HG02678 (cell line): ENCODE data around the gene CD44.
A peak's percentile ranks its signal among the peaks of the same experiment; 100 is the strongest.

Source experiments
- ATAC-seq: cut with Tn5 transposase; IDR thresholded peaks from one replicate; pipeline ENCODE4 v1.9.1; 2021; ENCODE audit warnings: mild to moderate bottlenecking, moderate library complexity; ENCODE audit not compliant: unreplicated experiment

CD44 gene

DNA sequence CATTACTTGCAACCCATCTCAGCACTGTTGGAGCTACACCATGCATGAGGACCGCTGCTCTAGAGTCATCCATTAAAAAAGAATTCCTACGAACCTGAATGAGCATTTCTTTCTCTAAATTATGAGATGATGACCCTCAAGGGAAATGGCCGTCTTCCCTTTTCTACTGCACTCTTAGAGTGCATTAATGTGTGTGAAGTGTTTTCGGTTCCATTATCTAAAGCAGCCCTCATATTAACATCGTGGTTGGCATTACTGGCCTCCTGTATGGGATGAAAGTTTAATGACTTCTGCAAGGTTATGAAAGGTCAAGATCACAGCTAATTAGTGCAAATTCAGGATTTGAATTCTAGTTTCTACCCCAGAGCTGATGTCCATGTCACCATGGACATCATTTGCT lies 16.7 kb downstream of the CD44 start:
- no peak for ATAC-seq

DNA sequence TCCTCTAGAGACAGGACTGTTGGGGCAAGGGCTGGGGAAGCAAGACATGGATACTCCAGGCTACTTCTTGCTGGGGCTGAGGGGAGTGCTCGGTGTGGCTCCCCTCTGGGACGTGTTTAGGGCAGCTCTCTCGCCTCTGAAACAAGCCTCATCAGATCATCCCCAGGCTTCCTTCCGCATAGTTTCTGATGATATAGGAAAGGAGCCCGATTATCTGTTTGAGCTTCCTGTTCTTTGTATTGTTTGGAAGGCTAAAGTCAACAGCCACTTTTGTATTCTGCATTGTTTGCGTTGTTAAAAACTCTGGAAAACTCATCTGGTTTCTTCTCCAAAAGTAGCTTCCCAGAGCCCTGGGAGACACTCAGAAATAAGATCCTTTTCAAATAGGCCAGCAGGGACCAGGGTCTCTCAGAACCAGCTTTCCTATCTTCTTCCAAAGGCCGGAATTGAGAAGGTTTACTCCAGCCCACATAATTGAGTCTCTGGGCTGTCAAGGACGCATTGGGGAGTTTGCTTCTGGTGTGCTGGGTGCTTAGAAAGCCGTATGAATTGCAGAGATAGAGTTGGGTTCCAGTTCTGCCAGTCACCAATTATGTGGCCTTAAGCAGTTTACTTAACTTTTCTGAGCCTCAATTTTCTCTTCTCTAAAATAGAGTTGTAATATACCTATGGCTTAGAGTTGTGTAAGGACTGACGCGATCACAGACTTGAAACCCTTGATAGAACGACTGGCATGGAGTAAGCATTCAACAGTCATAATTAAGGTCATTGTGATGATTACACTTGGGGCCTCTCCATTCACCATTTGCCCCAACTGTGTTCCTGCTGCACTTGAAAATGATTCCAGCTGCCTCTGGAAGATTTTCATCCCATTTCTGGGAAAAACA lies 19.1 kb downstream of the CD44 start:
- ATAC-seq, result no peak

DNA sequence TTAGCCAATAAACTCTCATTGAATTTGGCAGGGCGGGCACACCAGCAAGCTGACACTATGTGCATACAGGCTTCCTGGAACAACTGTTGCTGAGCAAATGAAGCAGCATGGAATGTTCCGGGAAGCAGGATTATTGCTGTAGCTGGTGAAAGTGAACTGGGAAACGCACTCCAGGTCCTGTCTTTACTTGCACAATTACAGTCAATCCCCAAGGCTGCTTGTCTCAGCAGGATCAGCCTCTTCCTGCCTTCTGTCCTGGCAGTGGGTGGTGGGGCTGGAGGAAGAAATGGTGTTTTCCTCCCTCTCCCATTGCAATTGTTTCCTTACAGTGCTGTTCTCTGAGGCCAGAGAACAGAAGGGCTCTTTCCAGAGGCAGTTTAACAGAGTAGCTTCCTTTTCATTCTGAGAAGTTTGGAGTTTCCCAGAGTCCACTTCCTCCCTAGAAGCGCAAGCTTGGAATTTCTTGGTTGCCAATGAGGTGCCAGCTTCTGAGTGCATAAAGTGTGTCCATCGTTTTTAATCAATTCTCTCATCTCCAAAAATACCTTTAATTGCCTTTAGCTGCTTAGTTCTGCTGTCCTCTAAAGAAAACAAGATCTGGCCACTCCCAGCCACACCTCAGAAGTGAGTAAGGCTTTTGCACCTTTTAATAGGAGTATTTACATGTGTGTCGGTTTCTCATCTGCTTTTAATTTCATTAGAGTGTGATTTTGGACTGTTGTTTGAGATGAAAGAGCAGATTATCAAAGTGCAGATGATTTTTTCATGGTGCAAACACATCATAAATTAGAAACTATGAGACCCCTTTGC lies 19.9 kb downstream of the CD44 start:
- no peak for ATAC-seq

DNA sequence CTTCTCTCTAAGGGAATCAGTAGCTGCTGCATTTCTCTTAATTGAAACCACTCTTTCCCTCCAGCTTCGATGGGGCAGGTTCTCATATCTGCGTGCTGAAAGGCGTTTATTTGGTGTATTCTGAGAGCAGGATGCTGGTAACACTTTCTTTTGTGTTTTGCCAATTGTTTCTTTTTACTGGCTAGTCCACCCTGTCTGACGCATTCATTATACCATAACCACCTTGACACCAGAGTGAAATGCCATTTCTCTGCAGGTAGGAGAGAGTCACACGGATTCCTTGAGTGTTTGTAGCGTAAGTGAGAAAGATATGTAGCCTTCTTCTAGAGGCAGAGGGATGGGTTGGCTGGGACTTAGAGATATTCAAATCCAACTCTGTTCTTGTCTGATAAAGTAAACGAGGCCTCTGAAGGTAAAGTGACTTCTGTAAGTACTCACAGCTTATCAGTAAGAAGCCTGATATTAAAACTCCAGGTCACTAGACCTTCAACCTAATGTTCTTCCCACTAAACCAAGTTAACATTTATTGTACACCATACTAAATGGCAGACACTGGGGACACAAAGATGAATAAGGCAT lies 21.4 kb downstream of the CD44 start:
- no peak for ATAC-seq

DNA sequence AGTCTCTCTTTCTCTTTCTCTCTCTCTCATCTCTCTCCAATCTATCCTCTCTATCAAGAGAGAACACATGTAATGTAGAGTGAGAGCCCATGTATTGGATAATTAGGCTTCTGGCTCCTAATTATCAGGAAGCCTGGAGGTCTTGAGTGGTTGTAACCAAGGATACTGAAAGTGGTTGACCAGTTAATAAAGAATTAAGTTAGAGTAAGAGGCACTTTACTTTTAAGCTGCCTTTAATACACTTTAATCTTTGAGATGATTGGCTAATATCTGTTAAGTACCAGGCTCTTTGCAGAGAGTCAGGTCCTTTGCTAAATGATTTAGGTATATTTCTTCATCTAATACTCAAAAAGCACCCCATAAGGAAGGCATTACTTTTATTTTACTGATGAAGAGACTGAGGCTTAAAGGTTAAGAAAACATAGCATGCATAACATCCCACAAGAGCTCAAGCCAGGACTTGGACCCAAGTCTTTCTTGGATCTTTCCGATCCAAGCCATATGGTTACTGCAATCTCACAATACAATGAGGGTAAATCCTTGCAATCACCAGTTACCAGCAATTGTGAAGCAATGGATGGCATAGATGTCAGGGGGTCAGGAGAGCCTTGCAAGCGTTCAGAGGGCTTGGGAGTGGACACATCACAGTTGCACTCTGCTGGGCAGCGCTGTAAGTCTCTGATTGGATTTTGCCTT lies 22.1 kb downstream of the CD44 start:
- ATAC-seq, result no peak

DNA sequence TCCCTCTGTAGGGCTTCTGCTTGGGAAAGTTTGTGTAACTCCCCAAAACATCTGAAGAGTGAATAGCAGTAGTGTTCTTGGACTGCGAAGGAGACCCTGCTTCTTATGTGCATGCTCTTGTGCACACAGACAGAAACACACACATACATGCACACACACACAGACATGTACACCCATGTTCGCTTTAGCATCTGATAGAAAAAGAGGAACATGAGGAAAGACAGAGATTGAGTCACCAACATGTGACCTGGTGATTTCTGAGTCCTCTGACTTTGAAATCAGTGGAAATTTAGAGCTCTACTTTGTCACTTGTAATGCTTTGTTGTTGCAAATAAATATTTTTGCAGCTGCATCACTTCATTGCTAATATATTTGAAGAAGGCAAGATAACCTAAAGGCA lies 23.8 kb downstream of the CD44 start:
- no peak for ATAC-seq

DNA sequence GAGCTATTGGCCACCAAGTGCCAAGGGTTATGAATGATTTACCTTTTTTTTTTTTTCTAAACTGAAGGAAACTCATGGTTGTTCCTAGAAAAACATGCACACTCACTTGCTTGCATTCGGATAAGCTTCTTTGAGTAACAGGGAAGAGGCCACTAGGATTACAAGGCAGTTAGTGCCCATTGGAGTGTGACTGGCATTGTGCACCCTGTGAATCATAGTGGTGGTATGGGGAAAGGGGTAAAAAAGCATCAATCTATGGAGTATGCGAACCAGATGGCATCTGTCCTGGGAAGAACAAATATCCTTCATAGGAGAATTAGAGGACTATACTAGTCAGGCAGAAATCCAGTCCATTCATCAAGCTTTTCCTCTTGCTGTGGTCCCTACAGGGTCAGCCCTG lies 24.2 kb downstream of the CD44 start:
- ATAC-seq, result no peak

DNA sequence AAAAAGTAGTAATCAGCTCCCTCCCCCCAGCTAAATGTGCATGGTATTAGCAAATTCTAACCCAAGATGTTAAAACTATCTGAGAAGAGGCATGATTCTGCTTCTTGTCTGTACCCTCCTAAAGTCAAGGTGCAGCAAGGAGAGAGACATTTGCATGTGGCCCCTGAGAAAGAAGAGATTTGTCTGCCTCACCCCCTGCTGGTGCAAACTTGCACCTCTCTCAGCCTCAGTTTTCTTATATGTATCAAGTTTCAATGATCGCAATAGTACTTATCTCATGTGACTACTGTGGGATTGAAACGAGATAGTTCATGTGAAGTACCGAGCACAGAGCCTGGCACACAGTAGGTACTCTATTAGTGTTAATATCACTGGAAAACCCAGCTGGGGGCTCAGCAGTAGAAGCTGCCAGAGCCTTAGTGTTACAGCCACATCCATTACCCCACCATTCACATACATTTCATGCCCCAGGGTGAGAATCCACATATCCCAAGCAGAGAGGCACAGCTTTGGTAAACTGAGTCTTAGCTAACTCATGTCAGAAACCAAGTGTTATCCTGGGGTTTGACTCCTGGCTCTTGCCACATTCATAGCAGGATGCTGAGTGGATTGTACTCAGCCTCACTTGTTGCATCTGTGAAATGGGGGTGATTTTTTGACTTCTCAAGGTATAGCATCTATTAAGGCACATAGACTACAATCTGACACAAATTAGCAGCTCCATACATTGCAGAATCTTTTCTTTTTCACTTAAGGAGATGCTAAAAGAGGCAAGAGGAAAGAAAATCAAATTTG lies 24.9 kb downstream of the CD44 start:
- peak; percentile 36 for ATAC-seq

DNA sequence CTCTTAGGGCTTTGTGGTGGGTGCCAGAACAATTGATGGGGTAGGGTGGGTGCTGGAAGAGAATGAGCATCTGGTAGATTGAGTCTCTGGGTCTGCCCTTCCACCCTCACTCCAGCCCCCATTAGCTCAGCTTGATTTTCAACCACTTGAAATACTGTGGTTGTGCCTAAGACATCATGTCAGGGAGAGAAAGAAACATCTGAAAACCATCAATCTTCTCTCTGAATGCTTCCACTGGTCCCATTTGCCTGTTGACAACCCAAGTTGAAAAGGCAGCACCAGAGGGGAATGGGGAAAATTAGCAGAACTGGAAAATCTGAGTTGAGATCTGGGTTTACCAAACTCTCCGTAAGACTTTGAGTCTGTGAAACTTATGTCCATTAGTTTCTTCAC lies 26.1 kb downstream of the CD44 start:
- ATAC-seq, result no peak

DNA sequence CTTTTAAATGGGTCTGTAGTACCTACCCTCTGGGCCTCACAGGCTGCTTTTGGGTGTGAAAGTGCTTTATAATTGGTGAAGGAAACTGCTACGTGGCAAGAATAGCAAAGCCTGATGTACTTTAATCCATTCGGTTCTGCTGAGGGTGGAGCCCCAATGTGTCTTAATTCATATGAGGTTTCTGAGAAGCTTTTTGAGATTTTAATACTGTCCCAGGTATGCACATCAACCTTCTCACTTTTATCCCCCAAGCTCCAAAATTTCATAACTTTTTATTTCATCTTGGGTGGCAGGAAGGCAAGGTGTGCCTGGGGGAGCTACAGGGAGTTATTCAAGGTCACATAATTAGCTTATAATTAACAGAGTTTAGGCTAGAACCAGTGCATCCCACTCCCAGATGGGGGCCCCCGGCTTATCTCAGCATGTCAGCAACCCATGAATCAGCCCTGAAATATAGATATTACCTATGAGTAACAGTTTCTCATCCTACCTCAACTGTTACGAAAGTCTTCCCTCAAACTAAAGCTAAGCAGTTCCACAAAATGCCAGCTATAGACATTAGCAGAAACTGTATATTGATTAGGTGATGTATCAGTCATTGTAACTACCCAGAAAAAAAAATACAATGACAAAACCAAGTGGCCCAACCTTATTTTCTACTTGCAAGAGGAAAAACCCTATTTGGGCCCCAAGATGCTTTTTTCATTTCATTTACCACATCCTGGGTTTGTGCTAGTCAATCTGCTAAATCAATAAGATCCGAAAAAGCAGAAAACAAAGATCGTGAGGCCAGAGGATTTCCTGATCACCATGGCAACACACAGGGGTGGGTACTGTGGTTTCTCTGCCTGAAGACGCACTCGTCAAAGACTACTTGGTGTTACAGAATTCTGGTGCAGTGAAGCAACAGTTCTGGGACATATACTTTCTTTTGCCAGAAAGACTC lies 26.7 kb downstream of the CD44 start:
- ATAC-seq, result peak; percentile 83

DNA sequence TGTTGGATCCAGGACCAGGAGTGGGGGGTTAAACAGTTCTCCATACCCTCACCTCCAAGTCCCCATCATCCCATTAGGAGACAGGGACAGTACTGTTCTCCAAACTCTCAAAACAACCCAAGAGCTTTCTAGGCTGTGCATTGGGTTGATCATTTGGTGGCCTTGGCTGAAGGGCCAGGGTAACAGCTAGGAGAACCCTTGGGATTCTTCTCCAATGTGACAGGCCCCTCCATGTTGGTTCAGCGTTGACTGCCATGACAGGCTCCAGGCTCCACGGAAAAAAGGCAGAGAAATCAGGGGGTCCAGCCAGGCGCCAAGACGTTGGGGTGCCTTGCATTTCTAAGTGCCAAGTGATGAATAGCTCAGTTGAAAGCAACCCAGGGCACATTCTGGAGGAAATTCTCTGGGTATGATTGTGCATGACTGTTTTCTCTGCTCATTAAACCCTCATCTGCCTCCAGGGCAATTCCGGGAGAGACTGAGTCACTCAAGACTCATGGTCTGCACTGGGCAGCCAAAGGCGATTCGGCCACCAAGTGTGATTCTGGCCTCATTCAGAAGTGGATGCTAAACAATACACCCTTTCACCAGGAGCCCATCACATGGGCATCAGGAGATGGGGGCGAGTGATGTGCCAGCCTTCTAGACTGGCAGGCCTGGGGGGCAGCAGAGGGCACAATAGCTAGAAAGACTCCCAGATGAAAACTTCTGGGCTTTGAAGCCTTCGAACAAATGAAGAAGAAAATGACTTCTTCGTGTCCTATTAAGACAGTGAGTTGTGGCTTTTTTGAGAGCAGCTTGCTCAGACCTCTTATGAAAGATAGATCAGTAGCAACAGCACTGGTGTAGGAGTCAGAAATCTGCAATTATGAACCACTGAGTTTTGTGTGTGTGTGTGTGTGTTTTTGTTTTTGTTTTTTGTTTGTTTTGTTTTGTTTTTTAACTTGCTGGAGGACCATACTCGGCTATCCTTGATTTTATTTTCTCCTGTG lies 27.7 kb downstream of the CD44 start:
- peak; percentile 8 for ATAC-seq

DNA sequence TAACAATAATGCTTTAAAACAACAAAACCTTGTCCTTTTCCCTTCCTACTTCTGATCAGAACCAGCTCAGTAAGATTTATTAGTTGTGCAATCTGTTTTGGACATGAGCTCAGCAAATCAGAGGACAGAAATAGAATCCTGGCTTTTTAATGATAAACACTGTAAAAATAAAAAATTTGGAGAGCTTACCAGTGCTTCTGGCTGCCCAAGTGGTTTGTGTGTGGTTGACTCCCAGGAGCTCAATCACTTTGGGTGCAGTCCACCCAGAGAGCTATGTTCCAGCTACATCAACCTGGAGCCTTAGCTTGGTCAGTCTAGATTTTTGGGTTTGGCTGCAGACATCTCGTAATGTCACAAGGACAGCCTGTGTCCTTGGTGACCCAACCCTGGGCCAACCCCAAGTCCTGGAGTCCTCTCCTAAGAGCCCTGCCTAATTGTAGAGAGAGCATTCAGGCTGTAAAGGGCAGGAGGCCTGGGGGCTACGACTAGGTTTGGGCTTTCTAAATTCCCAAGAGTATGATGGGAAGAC lies 28.5 kb downstream of the CD44 start:
- ATAC-seq, result no peak

DNA sequence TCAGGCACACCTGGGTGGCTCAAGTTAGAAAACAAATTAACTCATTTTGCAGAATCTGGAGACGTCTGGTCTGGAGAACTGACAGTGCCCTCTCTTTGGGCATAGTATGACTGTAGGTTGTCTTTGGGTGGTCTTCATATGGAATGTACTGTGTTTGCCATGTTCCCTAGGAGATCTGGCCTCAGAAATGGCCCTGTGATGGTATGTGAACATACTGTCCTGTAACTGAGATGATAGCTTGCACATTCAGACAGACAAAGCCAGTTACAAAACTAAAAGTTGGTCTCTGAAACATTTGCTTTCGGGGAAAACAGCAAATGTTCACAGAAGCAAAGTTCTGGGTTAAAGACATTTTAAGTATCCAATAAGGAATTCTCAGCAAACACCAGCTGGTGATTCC lies 29.7 kb downstream of the CD44 start:
- ATAC-seq, result no peak

DNA sequence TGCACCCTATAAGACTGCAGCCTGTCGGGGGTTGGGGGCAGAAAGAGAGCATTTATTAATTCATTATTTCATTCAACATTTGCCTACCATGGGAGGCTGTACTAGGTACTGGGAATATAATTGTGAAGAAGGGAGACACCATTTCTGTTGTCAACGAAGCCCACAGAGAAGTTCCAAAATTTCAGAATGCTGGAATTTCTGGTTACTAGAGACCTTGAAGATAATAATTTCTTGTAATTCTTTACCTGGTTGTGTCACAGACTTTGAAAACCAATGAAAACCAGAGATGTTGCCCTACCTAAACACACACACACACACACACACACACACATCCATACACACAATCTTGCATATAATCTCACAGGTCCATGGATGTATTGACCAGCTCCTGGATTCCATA lies 30.1 kb downstream of the CD44 start:
- ATAC-seq, result no peak

DNA sequence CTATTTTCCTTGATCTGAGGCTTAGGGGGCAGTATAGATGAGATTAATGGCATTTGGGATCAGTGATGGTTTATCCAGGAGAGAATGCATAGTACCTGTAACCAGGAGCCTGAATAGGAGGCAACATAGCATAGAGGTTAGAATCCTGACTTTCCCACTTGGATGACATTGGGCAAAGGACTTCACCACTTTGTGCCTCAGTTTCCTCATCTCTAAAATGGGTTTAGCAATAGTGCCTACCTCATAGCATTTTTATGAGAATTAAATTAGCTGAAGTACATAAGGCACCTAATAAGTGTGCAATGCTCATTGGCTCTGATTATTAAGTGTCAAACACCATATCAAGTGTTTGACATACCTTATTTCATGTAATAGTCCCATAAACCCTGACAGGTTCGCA lies 30.8 kb downstream of the CD44 start:
- no peak for ATAC-seq

DNA sequence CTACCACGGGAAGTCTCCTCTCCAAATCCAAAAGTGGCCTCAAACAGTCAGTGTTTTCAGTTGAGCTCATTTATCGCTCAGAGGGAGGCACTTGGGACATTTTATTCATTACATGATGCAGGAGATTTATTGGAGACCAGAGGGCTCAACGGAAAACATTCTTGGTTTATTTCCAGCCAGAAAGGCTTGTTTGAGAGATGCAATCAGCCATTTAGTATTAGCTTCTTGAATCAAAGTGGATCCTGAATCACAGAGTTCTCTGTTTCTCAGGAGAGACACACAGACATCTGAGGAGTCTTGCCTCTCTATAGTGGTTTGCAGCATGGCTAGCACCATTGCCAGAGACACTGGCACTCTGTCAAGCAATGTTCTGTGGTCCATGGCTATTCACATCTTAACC lies 31.5 kb downstream of the CD44 start:
- no peak for ATAC-seq

DNA sequence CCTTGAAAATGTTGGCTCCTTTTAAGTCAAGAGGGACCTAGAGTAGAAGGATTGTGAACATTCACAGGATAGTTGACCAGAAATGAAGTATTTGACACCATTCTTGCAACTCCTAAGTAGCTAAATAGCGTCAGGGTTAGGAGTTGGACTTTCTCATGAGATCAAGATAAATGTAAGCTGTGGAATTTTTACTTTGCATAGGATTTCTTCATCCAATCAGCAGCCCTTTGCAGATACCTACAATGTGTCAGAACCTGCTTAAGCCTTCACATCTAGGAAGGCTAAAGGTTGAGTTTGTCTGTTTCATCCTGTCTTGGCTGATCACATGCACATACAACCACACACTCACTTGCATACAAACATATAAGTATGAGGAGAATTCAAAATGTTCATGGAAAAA lies 32.3 kb downstream of the CD44 start:
- no peak for ATAC-seq

DNA sequence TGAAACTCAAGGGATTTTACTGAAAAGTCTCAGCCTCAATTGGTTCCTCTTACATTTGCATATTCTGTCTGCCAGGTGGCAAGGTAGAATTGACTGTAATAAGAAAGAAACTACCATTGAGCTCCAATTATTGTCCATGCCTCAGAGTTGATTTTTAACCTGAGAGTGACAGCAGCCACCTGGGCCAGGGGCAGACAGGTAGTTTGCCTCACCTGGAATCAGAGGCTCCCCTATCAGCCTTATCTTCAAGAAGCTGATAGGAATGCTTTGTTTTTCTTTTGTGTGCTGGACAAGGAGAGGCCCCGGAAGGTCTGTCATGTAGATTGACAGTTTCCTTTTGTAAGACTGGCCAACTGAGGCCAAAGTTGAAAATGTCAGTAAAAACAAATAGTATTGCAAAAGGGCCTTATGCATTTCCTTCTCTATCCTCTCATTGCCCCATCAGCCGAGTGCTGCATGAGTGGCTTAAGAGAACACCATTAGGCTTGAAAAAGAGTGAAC lies 34.1 kb downstream of the CD44 start:
- ATAC-seq, result peak; percentile 71
